HG03135 (cell line): ENCODE measurements around the gene DPP6.

Experiments used
- ATAC-seq: cut with Tn5 transposase; IDR thresholded peaks from one replicate; pipeline ENCODE4 v1.9.1; 2021; ENCODE audit warnings: mild to moderate bottlenecking, moderate library complexity; ENCODE audit not compliant: unreplicated experiment

The DPP6 gene

DNA sequence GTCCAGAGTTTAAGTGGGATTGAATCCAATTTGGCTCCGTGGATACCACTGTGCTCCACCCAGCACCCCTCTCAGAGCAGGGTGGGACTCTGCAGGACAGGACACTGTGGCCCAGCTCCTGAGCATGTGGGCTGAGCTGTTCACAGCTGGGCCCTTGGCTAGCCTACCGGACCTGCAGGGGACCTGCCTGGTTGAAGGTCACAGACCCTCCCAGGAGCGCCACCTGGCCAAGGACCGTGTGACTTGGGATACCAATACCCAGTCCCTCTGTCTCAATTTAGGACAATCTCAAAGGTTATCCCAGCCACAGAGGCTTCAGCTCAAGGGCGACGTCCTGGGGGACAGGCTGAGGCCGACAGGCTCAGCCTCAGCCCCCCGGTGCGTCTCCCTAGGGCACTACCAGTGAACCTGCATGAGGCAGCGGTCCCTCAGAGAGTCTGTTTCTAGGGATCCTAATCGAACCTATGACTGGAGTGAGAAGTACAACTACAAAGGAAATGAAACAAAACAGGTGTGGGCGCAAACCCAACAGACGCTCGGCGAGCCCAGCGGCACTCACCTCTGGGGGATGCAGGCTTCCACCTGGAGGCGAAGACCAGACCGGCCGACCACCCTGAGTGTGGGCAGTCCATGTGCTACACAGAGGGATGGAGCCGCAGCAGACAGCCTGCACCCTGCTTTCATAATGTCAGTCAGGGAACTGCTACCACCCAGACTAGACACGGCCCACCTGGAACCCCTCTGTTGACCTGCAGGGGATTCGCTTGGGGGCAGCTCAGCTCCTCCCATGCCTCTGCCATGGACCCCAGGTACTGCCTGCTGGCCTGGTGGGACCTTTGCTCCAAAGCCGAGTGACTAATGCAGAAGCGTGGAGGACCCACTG is 847.0 kb downstream of the DPP6 start:
- ATAC-seq = no peak

DNA sequence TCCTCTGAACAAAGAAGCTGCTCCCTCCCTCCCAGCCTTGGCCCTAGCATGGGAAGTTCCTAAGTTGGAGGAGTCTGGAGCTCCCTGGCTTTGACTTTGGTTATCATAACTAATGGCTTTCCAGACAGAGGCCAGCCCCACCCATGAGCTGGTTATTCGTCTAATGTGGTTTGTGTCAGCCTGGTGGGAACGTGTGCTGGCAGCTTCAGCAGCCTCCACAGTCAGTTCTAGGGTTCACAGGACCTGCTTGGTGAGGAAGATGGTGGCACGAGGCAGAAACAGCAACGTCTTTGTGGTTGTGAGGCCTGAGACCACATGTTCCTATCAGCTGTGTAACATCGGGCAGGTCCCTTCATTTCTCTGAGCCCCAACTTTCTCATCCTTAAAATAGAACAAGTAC is 847.7 kb downstream of the DPP6 start:
- no peak for ATAC-seq

DNA sequence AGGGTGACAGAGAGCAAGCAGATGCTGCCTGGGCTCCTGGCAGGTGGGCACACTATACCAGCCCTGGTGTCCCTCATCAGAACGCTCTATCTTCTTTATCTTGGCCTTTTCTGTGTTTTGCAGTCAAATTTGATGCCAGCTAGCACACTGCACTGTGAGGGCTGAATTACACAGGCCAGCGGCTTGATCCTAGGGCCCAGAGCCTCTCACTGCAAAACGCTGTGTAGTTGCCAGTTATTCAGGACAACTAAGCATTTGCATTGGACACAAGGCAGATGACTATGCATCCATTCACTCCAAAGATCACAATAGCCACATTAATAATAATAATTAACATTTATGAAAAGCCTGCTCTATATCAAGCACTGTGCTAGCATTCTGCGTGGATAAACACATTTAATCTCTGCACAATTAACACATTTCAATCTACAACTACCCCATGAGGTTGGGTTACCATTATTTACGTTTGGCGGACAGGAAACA is 850.4 kb downstream of the DPP6 start:
- ATAC-seq = no peak

DNA sequence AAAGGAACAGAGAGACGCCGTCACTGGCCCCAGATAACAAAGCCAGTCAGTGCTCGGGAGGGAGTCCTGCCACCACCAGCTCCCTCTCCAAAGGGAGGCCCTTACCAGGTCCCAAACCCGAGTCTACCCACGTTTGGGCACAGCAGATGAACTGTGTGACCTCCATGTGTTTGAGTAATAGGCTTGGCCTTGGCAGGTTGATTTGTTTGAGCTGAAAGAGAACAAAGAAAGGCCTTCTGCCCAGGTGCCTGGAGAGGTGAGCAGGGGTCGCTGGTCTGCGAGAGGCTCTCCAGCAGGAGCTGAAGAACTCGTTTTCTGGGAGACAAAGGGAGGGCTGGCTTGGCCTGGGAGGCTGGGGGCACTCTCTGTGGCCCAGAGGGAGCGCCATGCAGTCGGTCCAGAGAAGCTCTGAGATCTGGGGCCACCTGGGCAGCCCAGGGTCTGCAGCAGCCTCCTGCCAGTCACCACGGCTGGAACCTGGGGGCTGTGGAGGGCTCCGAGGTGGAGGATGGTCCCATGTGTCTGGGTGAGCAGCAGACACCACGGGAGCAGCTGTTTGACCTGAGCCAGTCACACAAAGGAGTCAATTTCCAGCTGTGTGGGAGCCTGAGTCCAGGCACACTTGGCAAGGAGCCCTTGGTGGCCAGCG is 851.0 kb downstream of the DPP6 start:
- no peak for ATAC-seq

DNA sequence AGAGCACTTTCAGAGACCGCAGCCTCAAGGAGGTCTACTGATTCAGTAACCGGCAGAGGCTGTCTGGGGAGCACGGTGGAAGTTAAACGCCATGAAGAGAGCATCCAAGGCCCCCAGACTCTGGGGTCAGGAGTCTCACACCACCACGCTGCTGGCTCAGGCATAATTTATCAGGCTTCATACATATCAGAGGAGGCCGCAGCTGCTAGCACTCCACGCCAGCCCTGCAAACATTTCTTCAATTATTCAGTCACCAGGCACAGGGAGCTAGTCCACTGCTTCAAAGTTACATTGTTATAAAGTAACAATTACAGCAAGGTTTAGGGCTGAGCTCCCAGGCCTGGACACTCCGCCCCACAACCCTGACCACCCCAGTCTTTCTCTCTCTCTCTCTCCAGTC is 852.9 kb downstream of the DPP6 start:
- ATAC-seq = no peak

DNA sequence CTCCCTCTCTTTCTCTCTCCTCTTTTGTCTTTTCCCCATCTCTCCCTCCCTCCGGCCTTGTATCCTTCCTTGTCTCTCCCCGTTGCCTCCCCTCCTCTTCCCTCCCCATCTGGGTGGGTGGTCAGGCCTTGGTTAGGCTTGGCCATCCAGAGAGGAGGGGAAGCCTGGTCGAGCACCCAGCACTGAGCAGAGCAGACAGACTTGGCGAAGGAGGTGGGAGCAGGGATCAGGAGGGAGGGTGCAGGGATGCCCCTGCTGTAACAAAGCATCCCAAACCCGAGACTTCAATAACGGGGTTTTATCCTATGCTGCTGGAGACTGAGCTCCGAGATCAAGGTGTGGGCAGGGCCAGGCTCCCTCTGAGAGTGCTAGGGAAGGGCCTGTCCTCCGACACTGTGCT is 853.4 kb downstream of the DPP6 start:
- no peak for ATAC-seq

DNA sequence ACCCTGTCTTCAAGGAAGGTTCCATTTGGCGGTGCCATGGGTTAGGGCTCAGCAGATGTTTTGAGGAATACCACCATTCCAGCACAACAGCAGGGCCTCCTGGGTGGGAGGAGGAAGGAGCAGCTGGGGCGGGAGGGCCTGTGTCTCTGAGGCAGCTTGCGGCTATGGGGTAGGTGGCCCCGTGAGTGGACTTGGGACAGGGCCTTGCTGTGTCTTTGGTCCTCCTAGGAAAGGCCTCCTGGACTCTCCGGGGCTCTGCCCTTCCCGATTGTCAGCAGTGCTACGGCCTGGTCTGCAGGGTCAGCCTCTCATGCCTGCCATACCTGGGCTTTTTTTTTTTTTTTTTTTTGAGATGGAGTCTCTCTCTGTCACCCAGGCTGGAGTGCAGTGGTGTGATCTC is 854.0 kb downstream of the DPP6 start:
- no peak for ATAC-seq

DNA sequence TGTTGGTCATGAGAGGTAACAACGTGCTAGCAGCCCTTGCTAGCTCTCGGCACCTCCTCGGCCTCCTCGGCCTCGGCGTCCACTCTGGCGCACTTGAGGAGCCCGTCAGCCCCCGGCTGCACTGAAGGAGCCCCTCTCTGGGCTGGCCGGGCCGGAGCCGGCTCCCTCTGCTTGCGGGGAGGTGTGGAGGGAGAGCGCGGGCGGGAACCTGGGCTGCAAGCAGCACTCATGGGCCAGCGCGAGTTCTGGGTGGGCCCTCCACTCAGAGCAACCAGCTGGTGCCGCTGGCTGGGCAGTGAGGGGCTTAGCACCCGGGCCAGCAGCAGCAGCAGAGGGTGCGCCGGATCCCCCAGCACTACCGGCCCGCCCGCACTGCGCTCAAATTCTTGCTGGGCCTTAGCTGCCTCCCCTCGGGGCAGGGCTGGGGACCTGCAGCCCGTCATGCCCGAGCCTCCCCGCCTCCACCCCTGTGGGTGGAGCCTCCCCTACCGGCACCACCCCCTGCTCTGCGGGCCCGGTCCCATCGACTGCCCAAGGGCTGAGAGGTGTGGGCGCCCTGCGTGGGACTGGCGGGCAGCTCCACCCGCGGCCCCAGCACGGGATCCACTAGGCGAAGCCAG is 854.6 kb downstream of the DPP6 start:
- no peak for ATAC-seq

DNA sequence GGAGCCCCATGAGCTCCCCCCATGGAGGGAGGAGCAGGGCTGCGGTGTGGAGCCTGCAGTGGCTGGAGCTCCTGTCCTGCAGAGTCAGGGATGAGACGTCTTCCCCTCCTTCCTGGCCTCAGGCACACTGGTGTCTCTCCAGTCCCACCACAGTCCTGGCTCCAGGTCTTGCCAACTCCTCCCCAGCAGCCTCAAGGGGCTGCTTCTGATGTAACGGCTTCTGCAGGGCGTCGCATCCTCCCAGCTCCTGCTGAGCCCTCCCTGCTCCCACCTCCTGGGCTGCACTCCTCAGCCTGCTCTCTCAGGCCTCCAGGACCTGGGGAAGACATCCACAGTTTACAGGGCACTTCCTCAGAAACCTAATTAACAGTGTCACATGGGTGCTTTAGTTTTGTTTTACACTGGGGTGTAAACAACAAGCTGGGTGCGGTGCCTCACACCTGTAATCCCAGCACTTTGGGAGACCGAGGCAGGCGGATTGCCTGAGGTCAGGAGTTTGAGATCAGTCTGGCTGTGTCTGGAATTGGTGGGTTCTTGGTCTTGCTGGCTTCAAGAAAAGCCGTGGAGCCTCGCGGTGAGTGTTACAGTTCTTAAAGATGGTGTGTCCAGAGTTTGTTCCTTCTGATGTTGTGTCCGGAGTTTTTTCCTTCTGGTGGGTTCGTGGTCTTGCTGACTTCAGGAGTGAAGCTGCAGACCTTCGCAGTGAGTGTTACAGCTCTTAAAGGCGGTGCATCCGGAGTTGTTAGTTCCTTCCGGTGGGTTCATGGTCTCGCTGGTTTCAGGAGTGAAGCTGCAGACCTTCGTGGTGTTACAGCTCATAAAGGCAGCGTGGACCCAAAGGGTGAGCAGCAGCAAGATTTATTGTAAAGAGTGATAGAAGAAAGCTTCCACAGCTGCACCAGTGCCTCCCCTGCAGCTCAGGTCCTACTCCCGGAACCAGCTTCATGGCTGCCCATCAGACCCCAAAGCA is 855.7 kb downstream of the DPP6 start:
- ATAC-seq = no peak

DNA sequence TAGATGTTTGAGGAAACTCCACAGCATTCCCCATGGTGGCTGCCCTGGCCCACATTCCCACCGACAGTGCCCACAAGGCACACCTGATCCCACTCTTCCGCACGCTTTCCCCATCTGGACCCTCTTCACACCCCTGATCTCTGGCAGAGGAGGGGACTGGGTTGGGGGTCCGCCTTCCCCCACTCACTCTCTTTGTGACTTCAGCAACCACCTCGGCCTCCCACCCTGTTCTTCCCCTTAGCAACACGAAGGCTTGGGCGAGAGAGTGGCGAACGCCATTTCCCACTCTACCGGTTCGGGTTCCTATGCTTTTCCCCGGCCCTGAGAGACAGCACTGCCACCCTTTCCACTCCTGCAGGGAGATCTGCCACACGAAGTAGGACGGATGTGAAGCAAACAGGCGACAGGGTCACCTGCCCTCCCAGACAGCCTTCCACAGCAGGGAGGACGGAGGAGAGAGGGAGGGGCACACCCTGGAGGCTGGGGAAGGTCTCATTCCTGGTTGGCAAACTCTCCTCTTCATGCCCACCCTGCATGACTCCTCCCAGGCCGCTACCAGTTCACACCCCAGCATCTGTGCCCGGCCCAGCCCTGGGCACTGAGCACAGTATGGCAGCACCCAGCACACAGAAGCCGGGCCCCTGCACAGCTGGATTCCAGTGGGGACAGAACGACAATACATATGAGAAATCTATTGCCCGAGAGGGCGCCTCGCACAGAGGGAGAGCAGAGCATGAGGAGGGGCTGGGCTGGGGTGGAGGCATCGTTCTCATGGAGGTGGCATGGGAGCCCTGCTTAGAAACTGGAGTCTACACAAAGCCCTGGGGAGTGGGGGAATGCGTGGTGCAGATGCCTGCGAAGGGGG is 857.3 kb downstream of the DPP6 start:
- ATAC-seq = no peak

DNA sequence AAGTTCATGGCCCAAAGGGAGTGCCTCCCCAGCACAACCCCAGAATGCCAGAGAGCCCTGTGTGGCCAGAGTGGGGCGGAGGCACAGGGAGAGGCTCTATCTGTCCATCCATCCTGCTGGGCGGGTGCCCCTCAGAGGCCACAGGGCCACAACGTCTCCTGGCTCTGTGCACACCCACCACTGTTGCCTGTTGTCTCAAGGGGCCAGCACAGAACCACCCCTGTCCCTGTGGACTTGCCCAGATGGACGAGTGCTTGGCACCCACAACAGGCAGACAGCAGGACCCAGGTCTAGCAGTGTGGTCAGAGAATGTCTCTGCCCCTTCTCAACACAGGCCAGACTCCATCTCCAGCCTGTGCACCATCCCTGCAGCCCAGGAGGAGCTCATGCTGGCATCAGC is 857.9 kb downstream of the DPP6 start:
- no peak for ATAC-seq

DNA sequence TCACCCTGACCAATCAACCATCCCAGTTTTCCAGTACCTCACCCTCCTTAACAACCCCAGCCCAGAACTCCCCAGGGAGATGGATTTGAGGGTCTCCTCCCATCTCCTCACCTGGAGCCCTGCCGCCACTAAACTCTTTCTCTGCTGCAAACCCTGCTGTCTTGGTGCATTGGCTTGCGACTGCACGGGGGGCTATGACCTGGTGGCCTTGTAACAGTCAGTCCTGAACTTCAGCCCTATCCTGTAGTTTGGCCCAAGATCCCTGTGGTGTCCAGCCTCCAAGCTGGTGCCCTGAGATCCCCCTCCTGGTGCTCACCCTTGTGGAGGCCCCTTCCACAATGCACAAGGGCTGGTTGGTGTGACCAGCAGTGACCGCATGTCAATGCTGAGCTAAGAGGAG is 858.8 kb downstream of the DPP6 start:
- ATAC-seq = no peak

DNA sequence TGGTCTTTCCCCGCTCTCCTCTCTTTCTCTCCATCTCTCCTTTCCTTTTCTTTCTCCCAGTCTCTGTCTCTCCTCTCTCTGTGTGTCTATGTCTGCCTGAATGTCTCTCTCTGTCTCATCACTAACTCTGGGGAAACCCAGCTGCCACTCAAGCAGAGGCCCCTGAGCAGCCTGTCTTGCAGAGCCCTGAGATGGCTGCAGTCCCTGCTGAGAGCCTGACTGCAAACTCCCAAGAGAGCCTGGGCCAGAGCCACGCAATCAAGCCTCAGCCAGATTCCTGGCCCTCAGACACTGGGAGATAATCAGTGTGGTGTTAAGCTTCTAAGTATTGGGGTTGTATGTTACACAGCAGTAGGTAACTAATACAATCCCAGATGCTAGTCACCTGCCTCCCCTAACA is 859.2 kb downstream of the DPP6 start:
- no peak for ATAC-seq

DNA sequence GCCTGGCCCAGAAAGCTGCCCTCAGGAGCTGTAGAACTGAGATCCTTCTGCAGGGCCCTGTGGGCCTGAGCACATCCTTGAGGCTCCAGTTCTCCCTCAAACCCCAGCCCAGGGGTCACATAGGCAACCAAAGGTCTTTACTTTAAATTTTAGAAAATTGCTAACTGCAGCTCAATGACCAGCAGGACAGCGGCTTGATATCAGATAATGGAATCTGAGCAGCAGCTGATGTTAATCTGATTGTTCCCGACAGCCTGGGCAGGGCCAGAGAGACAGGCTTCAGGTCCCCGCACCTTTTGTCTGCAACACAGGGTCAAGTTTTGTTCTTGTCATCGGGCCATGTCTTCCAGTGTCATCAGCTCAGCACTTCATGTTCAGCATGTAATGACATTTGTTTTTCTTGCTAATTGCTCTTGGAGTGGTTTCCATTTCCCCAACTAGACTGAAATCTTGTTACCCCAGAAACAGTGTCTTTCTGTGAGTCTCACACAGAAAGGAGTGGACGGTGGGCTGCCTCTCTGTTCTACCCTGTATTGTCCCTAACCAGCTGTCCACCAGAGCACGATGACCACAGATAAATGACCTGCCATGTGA is 859.8 kb downstream of the DPP6 start:
- no peak for ATAC-seq

DNA sequence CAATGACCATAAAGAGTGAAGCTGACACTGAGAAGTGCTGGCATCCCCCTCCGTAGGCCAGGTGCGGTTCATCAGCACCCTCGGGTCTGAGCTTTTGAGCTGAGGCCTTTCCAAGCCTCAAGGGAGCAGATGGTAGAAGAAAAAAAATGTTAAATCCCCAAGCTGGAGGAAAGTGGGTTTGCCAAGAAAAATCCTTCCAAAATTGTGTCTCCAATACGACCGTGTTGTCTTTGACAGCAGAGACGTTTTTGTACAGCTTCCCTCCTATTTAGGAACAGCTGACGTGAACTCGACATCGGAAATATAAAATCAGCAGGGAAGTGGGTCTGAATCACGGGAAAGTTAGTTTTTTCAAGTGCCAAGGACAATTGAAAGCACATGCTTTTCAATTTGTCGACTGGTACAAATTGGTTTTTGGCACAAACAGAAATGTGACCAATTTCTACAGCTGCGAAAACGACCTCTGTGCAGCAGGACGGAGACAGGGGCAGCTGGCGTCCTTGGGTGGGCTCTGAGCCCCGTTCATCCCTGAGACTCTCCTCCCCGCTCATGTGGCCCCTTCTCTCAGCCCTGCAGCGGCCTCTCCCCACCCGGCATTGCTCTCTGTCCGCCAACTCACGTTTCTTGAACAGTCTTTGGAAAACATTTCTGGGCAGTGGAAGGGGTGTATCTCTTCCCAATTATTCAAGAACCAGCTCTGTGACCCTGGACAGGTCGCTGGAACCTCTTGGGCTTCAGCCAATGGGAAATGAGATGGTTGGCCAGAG is 860.9 kb downstream of the DPP6 start:
- no peak for ATAC-seq

DNA sequence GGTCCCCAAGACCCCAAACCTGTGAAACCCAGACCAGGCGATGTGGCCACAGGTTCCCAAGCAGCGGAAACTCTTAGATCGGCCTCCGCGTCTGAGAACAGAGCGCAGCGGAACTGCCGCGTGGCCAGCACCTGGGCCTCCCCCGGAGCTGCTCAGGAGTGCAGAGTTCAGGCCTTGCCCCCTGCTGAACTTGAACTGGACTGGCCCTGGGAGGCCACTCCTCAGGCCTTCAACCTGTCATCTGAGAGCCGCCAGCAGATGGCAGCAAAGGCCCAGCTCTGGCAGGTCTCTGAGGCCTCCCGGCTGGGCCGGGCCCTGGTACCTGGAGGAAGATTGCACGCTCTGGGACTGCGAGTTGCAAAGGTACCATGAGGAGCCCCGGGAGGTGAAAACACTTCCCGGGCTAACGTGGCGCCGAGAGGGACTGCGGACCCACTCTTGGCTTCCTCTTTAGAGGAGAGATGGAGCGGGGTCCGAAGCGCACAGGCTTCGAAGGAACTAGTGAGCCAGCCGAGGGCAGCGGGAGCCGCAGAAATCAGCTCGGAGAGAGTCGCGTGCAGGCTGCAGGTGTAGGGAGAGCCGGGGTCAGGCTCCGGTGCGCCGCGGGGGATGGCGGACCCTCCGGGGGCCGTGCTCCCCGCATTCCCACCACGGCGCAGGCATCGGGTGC is 861.6 kb downstream of the DPP6 start:
- peak; percentile 97 for ATAC-seq

DNA sequence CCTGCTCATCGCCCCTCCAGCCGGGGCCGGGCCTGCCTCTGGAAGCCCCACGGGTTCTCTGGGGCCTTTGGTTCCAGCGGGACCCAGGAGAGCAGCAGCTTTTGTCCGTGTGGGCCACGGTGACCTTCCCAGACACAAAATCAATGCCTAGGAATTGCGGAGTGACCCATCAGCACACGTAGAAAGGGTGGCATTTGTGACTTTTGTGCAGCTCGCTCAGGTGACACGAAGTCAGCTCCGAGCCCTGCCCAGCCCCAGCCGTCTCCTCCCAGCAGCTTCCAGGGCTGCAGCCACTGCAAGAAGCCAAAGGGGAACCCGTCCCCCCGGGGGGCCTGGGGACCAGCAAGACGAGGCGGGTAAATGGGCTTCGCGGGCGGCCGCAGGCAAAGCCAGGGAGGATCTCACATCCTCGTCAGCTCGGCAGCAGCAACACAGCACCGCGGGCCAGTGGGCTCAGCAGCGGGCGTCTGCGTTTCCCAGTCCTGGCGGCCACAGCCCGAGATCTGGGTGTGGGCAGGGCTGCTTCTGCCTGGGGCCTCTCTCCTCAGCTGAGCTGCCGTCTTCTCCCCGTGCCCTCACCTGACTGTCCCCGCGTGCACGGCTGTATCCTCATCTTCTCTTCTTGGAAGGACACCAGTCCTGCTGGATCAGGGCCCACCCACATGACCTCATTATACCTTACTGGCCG is 862.3 kb downstream of the DPP6 start:
- ATAC-seq = no peak

DNA sequence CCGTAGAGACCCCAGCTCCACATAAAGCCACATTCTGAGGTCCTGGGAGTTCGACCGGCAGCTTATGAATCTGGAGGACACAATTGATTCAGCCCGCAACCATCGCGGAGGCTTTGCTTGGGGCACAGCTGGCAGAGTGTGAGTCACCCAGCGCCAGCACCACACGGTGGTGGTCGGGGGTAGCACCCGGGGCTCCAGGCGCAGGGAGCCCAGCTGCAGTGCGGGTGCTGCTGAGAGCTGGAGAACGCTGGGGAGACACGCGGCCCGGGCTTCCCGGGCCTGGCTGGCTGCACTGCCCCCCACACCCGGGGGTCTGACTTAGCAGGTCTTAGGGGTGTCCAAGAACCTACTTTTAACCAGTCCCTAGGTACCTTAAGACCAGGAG is 862.8 kb downstream of the DPP6 start:
- no peak for ATAC-seq
